CD4-positive, alpha-beta T cell treated with Interleukin-6 at 100 ng/mL for 8 hours (primary cell): ENCODE results near the gene PFKFB2.
A peak's percentile ranks its signal among the peaks of the same experiment; 100 is the strongest.
"Not testable (repeated sequence)": the region's sequence is repeated elsewhere in the genome, so short reads cannot be mapped to it uniquely, and the experiment has no call there.

Source experiments
- DNase-seq: peaks from one replicate; pipeline ENCODE4 v3.0.0-alpha.2; 2020; ENCODE audit warnings: mixed read lengths, low spot score

Gene PFKFB2

DNA sequence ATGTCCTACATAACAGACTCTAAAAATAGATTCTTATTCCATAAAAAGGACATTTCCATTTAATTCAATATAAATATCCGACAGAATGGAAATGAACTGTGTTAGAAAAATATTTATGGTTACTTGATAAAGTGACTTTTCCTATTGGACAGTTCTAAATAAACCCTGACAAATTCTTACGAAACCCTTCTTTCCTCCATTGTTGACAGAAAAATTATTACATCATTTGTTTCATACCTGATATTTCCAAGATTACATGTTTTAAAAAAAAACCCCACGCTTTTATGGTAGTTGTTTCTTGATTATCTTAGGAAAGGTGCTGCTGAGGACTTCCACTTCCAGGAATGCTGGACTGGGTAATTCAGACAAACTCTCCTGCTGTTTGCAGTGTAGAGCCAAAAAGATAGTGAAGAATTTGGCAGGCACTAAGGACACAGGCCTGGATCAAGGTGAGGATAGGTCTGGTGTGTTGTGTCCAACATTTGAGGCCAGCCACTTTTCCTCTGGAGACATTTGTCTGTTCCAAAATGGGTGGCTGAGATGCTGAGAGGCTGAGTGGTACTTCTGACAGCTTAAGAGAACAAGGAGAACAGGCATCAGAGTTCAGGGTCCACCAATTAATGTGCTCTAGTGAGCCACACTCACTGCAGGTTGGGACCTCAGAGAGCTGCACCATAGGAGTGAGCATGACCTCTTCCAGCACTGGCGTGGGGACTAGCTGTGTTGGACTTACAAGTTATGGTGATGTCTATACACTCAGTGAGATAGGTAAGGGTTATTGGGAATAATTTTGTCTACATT, 13.5 kb upstream of the PFKFB2 start:
- DNase-seq, result no peak

DNA sequence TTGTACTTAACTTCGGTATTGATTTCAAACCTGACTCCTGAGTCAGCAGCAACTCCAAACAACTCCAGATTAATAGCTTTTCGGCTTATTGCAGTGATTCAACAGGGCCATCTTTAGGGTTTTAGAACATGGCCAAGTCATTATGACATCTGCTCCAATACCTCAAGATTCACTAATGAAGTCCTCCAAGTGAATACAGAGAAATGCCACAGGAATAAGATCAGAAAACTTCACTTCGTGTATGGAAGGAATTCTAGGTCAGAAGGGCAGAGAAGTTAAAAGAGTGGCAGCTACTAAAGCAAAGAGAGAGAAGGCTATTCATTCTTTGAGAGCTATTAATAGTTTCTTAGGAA, 12.9 kb upstream of the PFKFB2 start:
- DNase-seq, result no peak

DNA sequence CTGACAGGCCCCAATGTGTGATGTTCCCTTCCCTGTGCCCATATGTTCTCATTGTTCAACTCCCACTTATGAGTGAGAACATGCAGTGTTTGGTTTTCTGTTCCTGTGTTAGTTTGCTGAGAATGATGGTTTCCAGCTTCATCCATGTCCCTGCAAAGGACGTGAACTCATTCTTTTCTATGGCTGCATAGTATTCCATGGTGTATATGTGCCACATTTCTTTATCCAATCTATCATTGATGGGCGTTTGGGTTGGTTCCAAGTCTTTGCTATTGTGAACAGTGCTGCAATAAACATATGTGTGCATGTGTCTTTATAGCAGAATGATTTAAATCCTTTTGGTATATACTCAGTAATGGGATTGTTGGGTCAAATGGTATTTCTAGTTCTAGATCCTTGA, 11.7 kb upstream of the PFKFB2 start:
- not testable (repeated sequence) for DNase-seq

DNA sequence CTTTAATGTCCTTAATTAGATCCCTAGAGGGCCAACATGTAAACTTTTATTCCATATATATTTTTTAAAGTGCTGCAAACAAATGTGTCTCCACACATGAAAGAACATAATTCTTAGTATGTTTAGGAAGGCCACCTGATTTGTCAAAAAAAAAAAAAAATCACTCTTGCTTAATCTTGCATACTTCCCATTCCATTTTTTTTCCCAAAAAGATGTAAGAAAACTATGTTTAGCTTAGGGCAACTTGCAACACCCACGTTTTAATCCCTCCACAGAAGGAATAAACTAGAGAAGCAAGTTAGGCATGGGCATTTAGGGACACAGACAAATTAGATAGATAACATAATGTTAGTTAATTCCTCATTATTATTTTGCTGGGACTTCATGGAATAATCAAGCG, 7.6 kb upstream of the PFKFB2 start:
- no peak for DNase-seq

DNA sequence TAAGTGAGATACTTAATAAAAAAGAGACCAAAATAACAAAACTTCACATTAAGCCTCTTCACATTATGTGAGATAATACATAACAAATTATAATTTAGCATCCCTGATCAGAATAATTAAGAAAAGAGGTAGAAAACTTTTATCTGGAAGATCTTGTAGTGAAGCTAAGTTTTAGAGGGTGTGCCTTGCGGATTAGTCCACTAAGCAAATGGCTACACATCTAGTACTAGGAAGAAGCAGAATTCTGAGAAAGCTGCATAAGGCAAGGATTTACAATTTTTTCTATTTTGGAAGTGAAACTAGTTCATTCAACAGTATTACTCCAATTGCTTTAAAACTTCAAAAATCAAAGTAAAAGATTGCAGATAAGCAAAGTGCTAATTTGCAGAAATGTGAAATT, 5.6 kb upstream of the PFKFB2 start:
- no peak for DNase-seq

DNA sequence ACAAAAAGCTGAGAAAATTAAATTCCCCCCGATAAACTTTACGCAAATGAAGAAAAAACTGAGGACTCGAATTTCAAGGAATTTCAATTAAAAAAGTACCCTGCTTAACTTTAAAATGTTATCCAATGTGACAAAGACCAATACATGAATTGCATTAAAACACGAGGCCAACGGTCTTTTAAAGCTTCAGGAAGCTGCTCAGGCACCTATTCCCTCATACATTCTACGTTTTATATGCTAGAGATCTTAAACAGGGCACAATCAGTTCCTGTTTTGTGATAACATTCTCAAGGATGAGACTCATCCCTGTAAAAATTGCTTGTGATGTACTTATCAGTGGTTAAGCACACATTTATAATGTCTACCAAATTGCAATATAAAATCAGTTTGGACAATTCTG, 5.0 kb upstream of the PFKFB2 start:
- no peak for DNase-seq

DNA sequence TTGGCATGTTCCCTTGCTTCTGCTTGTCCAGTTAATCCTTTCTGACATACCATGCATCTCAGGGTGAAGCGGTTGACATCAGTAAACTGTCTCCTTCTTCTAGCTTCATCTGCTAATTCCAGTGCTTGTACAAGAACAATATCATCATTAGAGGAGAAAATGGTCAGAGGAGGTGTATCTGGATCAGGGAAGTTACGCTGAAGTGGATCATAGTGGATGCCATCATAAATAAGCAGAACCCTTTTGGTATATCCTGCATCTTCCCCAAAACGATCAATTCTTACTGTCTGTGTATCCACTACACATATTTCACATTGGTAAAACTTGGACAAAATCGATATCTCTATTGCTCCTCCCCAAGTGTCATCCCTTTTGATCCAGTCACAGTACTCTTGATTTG, 4.0 kb upstream of the PFKFB2 start:
- DNase-seq, result no peak

DNA sequence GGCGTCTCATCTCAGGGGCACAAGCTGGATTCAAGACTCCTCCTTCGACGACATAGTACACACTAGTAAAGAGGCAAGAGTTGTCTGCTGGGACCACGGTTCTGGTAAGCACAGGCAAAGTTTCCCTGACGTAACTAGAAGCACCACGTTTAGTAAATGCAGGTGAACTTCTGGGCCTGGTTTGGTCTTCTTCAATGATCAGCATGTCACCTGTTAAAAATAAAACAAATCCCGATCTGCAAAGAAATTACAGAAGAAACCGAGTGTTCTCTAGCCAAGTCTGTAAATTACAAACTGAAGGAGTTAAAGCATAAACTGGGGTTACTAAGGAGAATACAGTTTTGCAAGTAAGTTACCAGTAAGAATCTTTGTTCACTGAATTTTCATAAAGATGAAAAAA, 3.6 kb upstream of the PFKFB2 start:
- no peak for DNase-seq

DNA sequence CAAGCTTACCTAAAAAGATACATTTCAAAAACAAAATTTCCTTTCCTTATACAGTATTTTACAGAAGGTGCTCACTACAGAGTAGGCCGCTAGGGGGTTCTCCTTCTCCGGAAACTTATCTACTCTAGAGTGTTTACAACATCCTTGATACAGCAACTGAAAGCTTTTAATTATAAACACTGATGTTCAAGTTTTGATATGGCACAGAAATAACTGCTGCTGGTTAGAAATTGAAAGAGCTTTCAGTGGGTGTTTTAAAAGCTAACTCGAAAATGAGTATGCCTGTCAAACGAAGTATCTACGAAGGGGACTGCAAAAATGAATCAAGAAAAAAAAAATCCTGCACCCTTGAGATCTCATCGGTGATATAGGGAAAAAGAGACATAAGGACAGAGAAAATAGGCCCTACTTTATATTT, 3.1 kb upstream of the PFKFB2 start:
- peak; percentile 62 for DNase-seq

DNA sequence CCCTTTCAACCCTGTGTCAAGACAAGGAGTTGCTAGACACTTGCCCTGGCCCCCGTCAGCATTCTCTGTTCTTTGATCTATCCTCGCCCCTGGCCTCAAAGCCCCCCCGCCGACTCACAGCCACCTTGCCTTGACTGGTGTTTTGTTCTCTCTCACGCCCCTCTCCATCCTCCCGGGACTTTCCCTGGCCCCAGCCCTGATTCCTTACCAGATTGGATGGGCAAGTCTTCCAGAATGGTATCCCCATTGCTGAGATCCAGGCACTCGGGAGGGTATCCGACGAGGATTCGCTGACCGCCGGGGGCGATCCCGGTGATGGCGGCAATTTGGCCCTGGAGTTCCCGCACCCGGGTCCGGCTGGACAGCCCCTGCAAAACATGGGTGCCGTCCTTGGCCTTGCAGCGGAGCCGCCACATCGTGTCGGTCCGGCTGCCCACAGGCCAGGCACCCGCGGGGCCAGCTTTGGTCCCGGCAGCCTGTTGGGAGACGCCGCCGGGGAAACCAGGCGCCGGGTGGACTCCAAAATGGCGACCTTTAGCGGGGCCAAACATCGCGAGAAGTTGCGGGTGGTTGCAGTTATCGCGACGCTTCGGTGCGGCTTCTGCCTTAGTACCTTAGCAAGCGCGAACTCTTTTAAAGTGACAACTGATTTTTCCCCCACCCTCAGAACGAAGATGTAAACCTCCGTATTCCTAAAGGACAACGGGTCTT, 2.4 kb upstream of the PFKFB2 start:
- peak; percentile 86 for DNase-seq

DNA sequence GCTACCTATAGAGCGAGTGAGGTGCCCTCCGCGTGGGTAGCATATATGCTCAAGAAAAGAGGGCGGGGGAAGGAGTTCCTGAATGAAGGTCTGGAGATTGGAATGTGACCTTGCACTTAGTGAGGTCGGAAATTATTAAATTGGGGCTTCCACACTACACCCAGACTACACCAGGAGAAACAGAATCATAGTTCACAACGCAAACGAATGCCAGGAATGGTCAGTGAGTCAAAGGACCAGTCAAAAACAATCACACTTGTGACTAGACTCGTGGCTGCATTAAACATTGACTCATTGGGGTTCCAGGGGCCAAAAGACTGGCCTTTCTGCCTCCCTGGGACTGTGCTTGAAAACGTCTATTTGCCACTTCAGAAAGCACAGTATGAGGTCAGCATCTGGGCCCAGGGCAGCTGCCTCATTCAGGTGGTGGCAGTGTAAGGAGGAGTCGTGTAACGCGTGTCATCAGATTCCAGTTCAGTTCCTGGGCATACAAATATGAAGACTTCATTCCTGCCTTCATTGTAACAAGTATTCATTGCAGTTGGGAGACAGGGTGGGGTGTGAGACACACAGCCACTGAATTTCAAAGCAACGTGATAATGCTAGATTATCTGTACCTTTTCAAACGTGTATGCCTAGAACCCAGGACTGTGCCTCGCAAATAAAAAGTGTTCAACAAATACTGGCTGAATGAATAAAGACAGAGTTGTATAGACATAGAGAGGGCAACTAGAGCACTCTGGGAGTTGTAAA, 1.7 kb upstream of the PFKFB2 start, which contains the start of gene YOD1:
Gene YOD1, minus strand, starts transcription at position 18 of the 753 bp plus-strand sequence. CDS start 178 bp downstream, outside the sequence.
- no peak for DNase-seq

DNA sequence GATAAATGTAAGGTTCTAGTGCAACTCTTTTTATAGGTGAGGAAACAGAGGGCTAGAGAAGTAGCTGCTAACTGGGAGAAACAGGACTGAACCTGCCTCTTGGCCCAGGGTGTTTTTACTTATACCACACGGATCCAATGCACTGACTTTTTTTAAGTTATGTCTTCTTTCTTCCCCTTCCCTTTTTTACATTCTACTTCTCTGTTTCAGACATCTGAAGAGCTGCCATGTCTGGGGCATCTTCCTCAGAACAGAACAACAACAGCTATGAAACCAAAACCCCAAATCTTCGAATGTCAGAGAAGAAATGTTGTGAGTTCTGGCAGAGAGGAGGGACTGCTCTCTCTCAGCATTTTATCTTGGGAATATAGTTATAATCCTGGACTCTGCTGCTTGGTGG, 1.4 kb downstream of the PFKFB2 start:
- no peak for DNase-seq

DNA sequence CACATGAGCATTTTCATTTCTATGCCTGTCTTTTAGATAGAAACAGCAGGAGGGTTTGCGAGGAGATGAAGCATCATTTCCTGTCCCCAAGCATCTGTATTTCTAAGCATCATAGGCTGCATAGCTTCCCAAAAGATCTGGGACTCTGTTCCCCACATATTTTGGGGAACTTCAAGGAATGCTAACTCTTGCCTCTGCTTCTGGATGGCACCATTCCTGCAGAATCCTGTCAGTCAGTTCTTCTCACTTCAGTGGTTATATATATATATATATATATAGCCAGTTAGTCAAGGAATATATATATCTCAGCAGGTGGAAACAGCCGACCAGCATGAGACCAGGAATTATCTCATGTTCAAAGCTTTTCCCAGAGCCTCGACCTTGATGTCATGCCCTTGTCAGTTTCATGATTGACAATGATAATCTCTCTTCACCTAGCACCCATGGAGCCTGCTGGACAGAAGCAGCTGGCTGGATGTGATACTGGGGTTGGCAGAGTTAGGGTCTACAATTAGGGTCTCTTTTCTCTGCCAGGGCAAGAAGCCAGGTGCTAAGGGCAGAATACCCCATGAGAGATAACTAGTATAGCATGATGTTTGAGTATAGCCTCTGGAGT, 2.4 kb downstream of the PFKFB2 start:
- DNase-seq, result no peak

DNA sequence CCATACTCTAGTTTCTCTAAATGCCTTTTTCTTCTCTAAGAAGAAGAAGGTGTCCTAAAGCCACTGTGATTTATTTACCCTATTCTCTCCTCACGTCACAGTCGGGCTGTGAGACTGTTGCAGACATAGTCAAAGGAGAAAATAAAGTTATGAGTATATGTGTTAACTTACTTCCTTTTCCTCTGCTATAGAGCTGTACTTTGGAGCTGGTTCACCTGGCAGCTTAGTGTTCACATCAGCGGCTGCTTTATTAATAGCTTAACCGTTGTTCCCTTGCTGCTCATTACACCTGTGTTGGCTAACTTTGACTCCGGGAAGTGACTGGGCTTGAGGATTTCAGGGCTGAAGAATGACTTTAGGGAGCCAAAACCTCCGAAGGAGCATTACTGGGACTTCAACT, 3.6 kb downstream of the PFKFB2 start:
- DNase-seq, result no peak

DNA sequence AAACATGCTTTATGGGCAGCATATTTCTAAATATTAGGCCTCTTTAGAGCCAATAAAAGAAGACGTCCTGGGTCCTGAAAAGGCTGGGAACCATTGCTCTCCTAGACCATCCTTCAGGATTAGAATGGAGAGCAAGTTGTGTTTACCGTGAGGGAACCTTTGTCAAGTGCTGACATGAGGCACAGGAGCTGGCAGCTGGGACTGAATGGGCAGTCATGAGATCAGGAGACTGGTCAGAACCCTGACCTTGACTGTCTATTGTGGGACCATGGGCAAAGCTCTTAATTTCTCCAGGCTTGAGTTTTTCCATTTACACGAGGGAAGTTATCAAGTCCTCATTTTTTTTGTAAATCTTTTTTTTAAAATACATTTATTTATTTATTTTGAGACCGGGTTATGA, 5.2 kb downstream of the PFKFB2 start:
- no peak for DNase-seq

DNA sequence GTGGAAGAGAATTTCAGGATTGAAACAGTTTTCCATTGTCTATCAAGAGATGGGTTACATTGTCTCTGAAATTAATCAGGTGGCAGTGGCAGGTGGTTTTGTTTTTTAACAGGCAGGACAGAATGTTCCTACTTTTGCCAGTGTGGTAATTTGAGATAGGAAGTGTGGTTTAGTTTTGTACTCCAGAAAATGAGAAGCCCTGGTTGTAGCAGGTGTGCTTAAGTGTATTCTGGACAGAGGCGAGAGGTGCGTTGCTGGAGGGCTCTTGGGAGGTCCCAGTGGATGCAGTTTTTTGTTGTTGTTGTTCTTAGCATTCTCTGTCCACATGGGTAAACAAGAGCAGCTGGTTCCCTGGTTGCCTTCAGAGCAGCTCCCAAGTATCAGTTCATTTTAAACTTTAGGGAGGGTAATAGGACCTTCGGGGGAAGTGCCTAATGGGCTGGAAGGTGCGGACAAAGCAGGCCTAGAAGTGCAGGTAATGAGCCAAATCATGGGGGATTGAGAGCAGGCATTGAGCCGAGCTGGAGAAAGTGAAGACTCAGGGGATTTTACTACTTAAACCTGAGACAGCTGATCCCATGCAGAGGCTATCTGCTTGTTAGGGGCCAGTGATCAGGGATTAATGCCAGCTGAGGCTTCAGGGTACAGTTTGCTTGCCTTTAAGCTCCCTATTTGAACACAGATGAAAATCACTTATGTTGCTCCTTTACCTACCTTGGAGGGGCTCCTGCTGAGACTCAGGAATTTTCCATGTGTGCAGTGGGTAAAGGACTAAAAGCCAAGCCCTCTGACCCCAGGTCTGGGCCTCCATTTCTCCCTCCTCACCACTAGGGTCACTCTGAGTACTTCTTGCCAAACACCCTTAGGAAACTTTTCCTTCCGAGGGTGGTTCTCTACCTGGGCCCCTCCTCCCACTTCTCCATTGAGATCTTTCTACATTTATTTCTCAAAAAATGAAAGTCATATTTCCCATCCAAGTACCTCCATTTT, 6.1 kb downstream of the PFKFB2 start:
- DNase-seq, result no peak

DNA sequence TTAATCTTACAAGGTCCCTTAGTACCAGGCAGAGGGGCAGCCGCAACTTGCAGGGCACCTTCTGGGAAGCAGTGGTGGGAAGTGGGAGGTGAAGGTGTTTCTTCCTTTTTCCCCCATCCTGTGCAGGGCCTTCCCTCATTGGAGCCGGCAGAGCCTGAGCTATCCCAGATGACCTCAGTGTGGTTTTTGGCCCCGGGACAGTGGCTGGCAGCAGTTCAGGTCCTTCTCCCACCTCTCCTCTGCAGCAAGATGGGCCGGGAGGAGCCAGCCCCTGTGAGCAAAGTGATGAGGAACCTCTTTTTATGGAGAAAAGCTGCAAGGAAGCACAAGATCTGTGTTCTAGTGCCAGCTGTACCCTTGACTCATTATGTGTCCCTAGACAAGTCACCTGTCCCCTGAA, 6.8 kb downstream of the PFKFB2 start:
- no peak for DNase-seq

DNA sequence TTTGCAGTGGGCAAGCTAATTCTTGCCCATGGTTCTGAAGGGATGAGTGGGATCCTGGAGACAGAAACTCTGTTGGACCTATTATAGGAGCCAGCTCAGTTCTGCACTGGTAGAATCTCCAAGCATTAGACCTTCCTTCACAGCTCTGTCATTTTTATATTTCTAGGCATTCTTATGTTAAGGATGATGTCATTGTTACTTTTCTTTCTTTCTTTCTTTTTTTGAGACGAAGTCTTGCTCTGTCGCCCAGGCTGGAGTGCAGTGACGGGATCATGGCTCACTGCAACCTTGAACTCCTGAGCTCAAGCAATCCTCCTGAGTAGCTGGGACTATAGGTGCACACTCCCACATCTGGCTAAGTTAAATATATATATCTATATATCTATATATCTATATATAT, 7.5 kb downstream of the PFKFB2 start:
- no peak for DNase-seq

DNA sequence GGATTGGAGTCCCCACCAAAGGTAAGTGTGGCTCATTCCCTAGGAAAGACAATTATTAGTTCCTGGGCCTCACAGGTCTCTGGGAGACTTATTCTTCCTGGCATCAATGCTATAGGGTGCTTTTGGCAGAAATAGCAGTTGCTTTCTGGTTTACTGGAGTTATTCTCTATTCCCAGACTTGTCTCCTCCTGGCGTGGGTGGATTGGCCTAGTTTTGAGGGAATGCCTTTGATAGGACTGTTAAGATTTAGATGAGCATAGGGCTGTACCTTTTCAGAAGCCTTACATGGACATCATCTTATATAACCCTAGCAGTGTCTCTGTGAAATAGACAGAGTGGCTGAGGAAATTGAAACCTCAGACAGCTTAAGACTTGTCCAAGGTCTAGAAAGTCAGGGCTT, 9.0 kb downstream of the PFKFB2 start:
- no peak for DNase-seq

DNA sequence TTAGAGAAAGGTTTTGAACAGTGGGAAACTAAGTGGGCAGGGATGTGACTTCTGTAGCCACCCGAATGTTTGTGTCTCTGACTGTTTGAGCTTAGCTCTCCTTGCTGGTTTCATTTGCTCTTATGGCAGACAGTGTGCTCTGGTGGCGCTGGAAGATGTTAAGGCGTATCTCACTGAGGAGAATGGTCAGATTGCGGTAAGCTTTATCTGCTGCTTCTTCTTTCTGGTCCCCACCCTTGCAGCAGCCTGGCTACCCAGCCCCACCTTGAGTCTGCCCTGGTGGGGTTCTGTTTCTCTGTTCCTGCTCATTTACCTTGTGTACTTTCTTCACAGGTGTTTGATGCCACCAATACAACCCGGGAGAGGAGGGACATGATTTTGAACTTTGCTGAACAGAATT, 9.9 kb downstream of the PFKFB2 start:
- DNase-seq, result no peak

DNA sequence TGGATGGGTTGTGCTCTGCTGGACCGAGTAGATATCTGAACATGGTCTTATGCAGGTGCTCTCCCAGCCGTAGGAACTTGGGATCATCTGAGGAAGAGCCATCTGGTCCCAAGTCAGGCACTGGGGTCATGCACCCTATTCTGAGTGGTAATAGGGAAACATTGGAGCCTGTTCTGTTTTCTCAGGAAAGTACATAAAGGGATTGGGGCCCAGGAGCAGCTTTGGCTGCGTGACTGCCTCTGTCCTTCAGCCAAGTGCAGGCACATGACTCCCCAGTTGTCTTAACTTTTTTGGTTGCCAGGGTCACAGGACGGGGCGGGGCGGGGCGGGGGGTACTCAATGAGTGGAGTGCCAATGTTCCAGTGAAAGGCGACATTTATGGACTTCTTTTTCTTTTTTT, 11.5 kb downstream of the PFKFB2 start:
- DNase-seq, result no peak
